HEK293 (cell line): ENCODE results near the gene FCGBP.

ENCODE experiments used
- BCL11A ChIP-seq: fragments of 450-650 bp; formaldehyde crosslinking; IDR thresholded peaks from 2 replicates; pipeline ENCODE4 v1.5.1; 2016; ENCODE audit warnings: low read depth, missing biosample characterization, missing genetic modification characterization
- GLIS1 ChIP-seq: fragments of 450-650 bp; formaldehyde crosslinking; IDR thresholded peaks from 2 replicates; pipeline ENCODE4 v1.5.1; 2016; ENCODE audit warnings: missing biosample characterization, missing genetic modification characterization
- KLF16 ChIP-seq: fragments of 450-650 bp; formaldehyde crosslinking; IDR thresholded peaks from 2 replicates; pipeline ENCODE4 v1.5.1; 2017; ENCODE audit warnings: missing biosample characterization, missing genetic modification characterization
- KLF8 ChIP-seq: fragments of 450-650 bp; formaldehyde crosslinking; IDR thresholded peaks from 2 replicates; pipeline ENCODE4 v1.5.1; 2016; ENCODE audit warnings: missing biosample characterization, missing genetic modification characterization
- OSR2 ChIP-seq: fragments of 450-650 bp; formaldehyde crosslinking; IDR thresholded peaks from 2 replicates; pipeline ENCODE4 v1.5.1; 2016; ENCODE audit warnings: missing biosample characterization, missing genetic modification characterization
- WT1 ChIP-seq: fragments of 450-650 bp; formaldehyde crosslinking; IDR thresholded peaks from 2 replicates; pipeline ENCODE4 v1.5.1; 2016; ENCODE audit warnings: missing biosample characterization, missing genetic modification characterization
- ZBTB21 ChIP-seq: fragments of 450-650 bp; formaldehyde crosslinking; IDR thresholded peaks from 2 replicates; pipeline ENCODE4 v1.5.1; 2017; ENCODE audit warnings: missing biosample characterization, missing genetic modification characterization
- ZBTB8A ChIP-seq: fragments of 450-650 bp; formaldehyde crosslinking; IDR thresholded peaks from 2 replicates; pipeline ENCODE4 v1.5.1; 2016; ENCODE audit warnings: missing biosample characterization, missing genetic modification characterization
- ZEB2 ChIP-seq: fragments of 450-650 bp; formaldehyde crosslinking; IDR thresholded peaks from 2 replicates; pipeline ENCODE4 v1.5.1; 2016; ENCODE audit warnings: missing biosample characterization, missing genetic modification characterization
- ZNF169 ChIP-seq: fragments of 450-650 bp; formaldehyde crosslinking; IDR thresholded peaks from 2 replicates; pipeline ENCODE4 v1.5.1; 2016; ENCODE audit warnings: missing biosample characterization, missing genetic modification characterization
- ZNF174 ChIP-seq: fragments of 450-650 bp; formaldehyde crosslinking; IDR thresholded peaks from 2 replicates; pipeline ENCODE4 v1.5.0; 2017; ENCODE audit warnings: missing biosample characterization, mild to moderate bottlenecking, missing genetic modification characterization
- ZNF2 ChIP-seq: fragments of 450-650 bp; formaldehyde crosslinking; IDR thresholded peaks from 2 replicates; pipeline ENCODE4 v1.5.1; 2016; ENCODE audit warnings: missing biosample characterization, missing genetic modification characterization
- ZNF223 ChIP-seq: fragments of 450-650 bp; formaldehyde crosslinking; IDR thresholded peaks from 2 replicates; pipeline ENCODE4 v1.5.1; 2016; ENCODE audit warnings: missing biosample characterization, missing genetic modification characterization
- ZNF311 ChIP-seq: fragments of 450-650 bp; formaldehyde crosslinking; IDR thresholded peaks from 2 replicates; pipeline ENCODE4 v1.5.1; 2017; ENCODE audit warnings: missing biosample characterization, missing genetic modification characterization, borderline replicate concordance
- ZNF37A ChIP-seq: fragments of 450-650 bp; IDR thresholded peaks from 2 replicates; pipeline ENCODE4 v1.5.1; 2018; ENCODE audit warnings: missing biosample characterization, missing genetic modification characterization
- ZNF510 ChIP-seq: fragments of 450-650 bp; formaldehyde crosslinking; IDR thresholded peaks from 2 replicates; pipeline ENCODE4 v1.5.1; 2018; ENCODE audit warnings: mild to moderate bottlenecking, missing genetic modification characterization, missing biosample characterization; ENCODE audit not compliant: insufficient replicate concordance
- ZNF76 ChIP-seq: fragments of 450-650 bp; formaldehyde crosslinking; IDR thresholded peaks from 2 replicates; pipeline ENCODE4; 2016; ENCODE audit warnings: low read depth, missing biosample characterization, missing genetic modification characterization, borderline replicate concordance
- ZNF785 ChIP-seq: fragments of 450-650 bp; formaldehyde crosslinking; IDR thresholded peaks from 2 replicates; pipeline ENCODE4 v1.5.1; 2016; ENCODE audit warnings: missing biosample characterization, missing genetic modification characterization
- ZNF791 ChIP-seq: fragments of 450-650 bp; formaldehyde crosslinking; IDR thresholded peaks from 2 replicates; pipeline ENCODE4 v1.5.1; 2016; ENCODE audit warnings: missing biosample characterization, missing genetic modification characterization
- ZNF830 ChIP-seq: fragments of 450-650 bp; IDR thresholded peaks from 2 replicates; pipeline ENCODE4 v1.5.0; 2018; ENCODE audit warnings: missing biosample characterization, missing genetic modification characterization, low read depth, mild to moderate bottlenecking, moderate library complexity
- TF ChIP-seq, protein P1 (sequence below): fragments of 450-650 bp; formaldehyde crosslinking; IDR thresholded peaks from 2 replicates; pipeline ENCODE4 v1.5.1; 2017; ENCODE audit warnings: missing biosample characterization, missing genetic modification characterization
- TF ChIP-seq, protein P2 (sequence below): fragments of 450-650 bp; formaldehyde crosslinking; IDR thresholded peaks from 2 replicates; pipeline ENCODE4 v1.5.1; 2016; ENCODE audit warnings: missing biosample characterization, missing genetic modification characterization
- TF ChIP-seq, protein P3 (sequence below): fragments of 450-650 bp; formaldehyde crosslinking; IDR thresholded peaks from 2 replicates; pipeline ENCODE4 v1.5.1; 2016; ENCODE audit warnings: missing biosample characterization, missing genetic modification characterization
- TF ChIP-seq, protein P4 (sequence below): fragments of 450-650 bp; formaldehyde crosslinking; IDR thresholded peaks from 2 replicates; pipeline ENCODE4 v1.5.1; 2016; ENCODE audit warnings: missing biosample characterization, missing genetic modification characterization
- TF ChIP-seq, protein P5 (sequence below): fragments of 450-650 bp; formaldehyde crosslinking; IDR thresholded peaks from 2 replicates; pipeline ENCODE4 v1.5.1; 2016; ENCODE audit warnings: missing biosample characterization, missing genetic modification characterization
- TF ChIP-seq, protein P6 (sequence below): fragments of 450-650 bp; formaldehyde crosslinking; conservative IDR thresholded peaks from 2 replicates; pipeline ENCODE4 v1.5.1; 2016; ENCODE audit warnings: low read depth, missing biosample characterization, missing genetic modification characterization

The FCGBP gene

DNA sequence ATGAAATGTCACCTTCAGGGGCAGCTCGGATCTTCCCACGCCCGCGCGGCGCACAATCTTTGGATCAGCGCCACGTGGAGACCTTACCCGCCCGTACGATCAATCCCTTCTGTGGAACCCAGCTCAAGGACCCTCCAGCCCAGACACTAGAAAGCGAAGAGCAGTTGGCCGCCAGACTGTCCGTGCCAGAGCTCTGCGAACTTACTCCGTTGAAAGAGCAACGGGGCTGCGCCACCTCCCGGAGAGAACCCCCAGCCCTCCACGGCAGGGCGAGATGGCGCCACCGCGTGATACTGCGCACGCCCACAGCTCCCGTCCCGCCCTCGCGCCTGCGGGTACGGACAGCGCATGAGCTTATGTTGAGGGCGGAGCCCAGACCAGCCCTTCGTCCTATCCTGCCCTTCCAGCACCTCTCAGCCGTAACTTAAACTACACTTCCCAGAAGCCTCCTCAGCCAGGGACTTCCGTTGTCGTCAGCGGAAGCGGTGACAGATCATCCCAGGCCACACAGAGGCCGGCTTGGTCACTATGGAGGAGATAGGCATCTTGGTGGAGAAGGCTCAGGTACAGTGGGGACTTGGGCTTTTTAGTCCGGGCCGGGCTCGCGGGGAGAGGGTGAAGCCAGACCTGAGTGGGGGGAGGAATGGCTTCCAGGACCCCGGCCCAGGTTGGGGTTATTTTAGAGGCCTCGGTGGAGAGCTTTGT lies 36.4 kb upstream of the FCGBP start, which contains the start of gene PSMC4 (continued):
- TF ChIP-seq, protein P1, sequence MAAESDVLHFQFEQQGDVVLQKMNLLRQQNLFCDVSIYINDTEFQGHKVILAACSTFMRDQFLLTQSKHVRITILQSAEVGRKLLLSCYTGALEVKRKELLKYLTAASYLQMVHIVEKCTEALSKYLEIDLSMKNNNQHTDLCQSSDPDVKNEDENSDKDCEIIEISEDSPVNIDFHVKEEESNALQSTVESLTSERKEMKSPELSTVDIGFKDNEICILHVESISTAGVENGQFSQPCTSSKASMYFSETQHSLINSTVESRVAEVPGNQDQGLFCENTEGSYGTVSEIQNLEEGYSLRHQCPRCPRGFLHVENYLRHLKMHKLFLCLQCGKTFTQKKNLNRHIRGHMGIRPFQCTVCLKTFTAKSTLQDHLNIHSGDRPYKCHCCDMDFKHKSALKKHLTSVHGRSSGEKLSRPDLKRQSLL (tag by site-specific recombination), result peak; percentile 72; the same call in 1 of the 2 replicates
- TF ChIP-seq, protein P2, sequence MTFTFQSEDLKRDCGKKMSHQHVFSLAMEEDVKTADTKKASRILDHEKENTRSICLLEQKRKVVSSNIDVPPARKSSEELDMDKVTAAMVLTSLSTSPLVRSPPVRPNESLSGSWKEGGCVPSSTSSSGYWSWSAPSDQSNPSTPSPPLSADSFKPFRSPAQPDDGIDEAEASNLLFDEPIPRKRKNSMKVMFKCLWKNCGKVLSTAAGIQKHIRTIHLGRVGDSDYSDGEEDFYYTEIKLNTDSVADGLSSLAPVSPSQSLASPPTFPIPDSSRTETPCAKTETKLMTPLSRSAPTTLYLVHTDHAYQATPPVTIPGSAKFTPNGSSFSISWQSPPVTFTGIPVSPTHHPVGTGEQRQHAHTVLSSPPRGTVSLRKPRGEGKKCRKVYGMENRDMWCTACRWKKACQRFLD, result no peak
- TF ChIP-seq ZNF785 (tag by site-specific recombination), result peak; percentile 73
- TF ChIP-seq OSR2 (tag by site-specific recombination), result no peak
- no peak for TF ChIP-seq BCL11A (tag by site-specific recombination)
- TF ChIP-seq ZNF76, result peak; percentile 97
- TF ChIP-seq ZNF791 (tag by site-specific recombination), result no peak
- TF ChIP-seq ZEB2 (tag by site-specific recombination), result peak; percentile 90
- no peak for TF ChIP-seq ZNF510
- TF ChIP-seq, protein P3, sequence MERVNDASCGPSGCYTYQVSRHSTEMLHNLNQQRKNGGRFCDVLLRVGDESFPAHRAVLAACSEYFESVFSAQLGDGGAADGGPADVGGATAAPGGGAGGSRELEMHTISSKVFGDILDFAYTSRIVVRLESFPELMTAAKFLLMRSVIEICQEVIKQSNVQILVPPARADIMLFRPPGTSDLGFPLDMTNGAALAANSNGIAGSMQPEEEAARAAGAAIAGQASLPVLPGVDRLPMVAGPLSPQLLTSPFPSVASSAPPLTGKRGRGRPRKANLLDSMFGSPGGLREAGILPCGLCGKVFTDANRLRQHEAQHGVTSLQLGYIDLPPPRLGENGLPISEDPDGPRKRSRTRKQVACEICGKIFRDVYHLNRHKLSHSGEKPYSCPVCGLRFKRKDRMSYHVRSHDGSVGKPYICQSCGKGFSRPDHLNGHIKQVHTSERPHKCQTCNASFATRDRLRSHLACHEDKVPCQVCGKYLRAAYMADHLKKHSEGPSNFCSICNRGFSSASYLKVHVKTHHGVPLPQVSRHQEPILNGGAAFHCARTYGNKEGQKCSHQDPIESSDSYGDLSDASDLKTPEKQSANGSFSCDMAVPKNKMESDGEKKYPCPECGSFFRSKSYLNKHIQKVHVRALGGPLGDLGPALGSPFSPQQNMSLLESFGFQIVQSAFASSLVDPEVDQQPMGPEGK, result peak; percentile 100
- TF ChIP-seq, protein P4, sequence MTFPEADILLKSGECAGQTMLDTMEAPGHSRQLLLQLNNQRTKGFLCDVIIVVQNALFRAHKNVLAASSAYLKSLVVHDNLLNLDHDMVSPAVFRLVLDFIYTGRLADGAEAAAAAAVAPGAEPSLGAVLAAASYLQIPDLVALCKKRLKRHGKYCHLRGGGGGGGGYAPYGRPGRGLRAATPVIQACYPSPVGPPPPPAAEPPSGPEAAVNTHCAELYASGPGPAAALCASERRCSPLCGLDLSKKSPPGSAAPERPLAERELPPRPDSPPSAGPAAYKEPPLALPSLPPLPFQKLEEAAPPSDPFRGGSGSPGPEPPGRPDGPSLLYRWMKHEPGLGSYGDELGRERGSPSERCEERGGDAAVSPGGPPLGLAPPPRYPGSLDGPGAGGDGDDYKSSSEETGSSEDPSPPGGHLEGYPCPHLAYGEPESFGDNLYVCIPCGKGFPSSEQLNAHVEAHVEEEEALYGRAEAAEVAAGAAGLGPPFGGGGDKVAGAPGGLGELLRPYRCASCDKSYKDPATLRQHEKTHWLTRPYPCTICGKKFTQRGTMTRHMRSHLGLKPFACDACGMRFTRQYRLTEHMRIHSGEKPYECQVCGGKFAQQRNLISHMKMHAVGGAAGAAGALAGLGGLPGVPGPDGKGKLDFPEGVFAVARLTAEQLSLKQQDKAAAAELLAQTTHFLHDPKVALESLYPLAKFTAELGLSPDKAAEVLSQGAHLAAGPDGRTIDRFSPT, result peak; percentile 90
- TF ChIP-seq KLF16 (tag by site-specific recombination), result peak; percentile 96
- TF ChIP-seq WT1 (tag by site-specific recombination), result peak; percentile 89
- TF ChIP-seq ZBTB21 (tag by site-specific recombination), result peak; percentile 98
- TF ChIP-seq ZNF169 (tag by site-specific recombination), result no peak
- no peak; the same call in 1 of the 2 replicates for TF ChIP-seq ZNF223 (tag by site-specific recombination)
- no peak for TF ChIP-seq ZNF37A (tag by site-specific recombination)
- TF ChIP-seq ZBTB8A (tag by site-specific recombination), result peak; percentile 66
- TF ChIP-seq, protein P5, sequence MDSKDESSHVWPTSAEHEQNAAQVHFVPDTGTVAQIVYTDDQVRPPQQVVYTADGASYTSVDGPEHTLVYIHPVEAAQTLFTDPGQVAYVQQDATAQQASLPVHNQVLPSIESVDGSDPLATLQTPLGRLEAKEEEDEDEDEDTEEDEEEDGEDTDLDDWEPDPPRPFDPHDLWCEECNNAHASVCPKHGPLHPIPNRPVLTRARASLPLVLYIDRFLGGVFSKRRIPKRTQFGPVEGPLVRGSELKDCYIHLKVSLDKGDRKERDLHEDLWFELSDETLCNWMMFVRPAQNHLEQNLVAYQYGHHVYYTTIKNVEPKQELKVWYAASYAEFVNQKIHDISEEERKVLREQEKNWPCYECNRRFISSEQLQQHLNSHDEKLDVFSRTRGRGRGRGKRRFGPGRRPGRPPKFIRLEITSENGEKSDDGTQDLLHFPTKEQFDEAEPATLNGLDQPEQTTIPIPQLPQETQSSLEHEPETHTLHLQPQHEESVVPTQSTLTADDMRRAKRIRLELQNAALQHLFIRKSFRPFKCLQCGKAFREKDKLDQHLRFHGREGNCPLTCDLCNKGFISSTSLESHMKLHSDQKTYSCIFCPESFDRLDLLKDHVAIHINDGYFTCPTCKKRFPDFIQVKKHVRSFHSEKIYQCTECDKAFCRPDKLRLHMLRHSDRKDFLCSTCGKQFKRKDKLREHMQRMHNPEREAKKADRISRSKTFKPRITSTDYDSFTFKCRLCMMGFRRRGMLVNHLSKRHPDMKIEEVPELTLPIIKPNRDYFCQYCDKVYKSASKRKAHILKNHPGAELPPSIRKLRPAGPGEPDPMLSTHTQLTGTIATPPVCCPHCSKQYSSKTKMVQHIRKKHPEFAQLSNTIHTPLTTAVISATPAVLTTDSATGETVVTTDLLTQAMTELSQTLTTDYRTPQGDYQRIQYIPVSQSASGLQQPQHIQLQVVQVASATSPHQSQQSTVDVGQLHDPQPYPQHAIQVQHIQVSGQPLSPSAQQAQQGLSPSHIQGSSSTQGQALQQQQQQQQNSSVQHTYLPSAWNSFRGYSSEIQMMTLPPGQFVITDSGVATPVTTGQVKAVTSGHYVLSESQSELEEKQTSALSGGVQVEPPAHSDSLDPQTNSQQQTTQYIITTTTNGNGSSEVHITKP (tag by site-specific recombination), result peak; percentile 81
- no peak for TF ChIP-seq ZNF311 (tag by site-specific recombination)
- peak; percentile 97 for TF ChIP-seq ZNF2 (tag by site-specific recombination)
- peak; percentile 96 for TF ChIP-seq GLIS1 (tag by site-specific recombination)
- TF ChIP-seq, protein P6, sequence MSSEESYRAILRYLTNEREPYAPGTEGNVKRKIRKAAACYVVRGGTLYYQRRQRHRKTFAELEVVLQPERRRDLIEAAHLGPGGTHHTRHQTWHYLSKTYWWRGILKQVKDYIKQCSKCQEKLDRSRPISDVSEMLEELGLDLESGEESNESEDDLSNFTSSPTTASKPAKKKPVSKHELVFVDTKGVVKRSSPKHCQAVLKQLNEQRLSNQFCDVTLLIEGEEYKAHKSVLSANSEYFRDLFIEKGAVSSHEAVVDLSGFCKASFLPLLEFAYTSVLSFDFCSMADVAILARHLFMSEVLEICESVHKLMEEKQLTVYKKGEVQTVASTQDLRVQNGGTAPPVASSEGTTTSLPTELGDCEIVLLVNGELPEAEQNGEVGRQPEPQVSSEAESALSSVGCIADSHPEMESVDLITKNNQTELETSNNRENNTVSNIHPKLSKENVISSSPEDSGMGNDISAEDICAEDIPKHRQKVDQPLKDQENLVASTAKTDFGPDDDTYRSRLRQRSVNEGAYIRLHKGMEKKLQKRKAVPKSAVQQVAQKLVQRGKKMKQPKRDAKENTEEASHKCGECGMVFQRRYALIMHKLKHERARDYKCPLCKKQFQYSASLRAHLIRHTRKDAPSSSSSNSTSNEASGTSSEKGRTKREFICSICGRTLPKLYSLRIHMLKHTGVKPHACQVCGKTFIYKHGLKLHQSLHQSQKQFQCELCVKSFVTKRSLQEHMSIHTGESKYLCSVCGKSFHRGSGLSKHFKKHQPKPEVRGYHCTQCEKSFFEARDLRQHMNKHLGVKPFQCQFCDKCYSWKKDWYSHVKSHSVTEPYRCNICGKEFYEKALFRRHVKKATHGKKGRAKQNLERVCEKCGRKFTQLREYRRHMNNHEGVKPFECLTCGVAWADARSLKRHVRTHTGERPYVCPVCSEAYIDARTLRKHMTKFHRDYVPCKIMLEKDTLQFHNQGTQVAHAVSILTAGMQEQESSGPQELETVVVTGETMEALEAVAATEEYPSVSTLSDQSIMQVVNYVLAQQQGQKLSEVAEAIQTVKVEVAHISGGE (tag by site-specific recombination), result peak; percentile 95
- TF ChIP-seq ZNF174 (tag by site-specific recombination), result no peak
- peak; percentile 98 for TF ChIP-seq KLF8 (tag by site-specific recombination)
- TF ChIP-seq ZNF830 (tag by site-specific recombination), result no peak
